GM12864 (cell line): ENCODE results near the gene IL21R.

Experiments
- DNase-seq: peaks from one replicate; pipeline ENCODE4 v3.0.0-alpha.2; 2011; ENCODE audit warnings: low read depth
- H3K4me3 ChIP-seq: 2 replicates; pipeline ENCODE4 v1.5.1; 2011; ENCODE audit warnings: mild to moderate bottlenecking, low read depth, low read length, control low read depth
- TF ChIP-seq, protein P1 (sequence below): IDR thresholded peaks from 2 replicates; pipeline ENCODE4 v1.5.1; 2011; ENCODE audit warnings: low read depth, mild to moderate bottlenecking, moderate library complexity, low read length, control low read depth, inconsistent platforms; ENCODE audit errors: missing control alignments

The IL21R gene

DNA sequence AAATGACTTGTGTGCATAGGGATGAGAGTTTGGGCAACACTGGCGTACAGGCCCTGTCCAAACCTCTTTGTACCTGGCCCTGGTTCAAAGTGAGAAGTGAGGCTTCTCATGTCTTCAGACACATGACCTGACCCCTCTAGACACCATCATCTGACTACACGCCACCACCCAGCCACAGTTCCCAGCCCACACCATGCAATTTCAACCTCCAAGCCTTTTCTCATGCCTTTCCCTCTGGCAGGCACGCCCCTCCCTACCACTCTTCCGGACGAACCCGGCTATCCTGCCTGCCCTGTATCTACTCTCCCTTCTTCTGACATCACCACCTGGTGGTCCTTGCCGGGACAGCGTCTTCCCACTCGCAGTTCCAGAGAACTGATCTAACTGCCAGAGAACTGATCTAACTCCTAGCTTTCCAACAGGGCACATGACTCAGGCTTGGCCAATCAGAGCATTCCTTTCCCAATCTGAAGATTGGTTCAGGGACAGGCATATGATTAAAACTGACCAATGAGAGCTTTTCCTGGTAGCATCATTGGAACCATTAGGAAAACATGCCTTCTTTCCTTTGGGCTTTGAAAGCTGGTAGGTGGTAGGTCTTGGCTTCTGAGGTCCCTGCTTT lies 27.1 kb upstream of the IL21R start:
- peak overlapping the region; percentile 59 for H3K4me3 ChIP-seq
- no peak for DNase-seq
- TF ChIP-seq, protein P1, sequence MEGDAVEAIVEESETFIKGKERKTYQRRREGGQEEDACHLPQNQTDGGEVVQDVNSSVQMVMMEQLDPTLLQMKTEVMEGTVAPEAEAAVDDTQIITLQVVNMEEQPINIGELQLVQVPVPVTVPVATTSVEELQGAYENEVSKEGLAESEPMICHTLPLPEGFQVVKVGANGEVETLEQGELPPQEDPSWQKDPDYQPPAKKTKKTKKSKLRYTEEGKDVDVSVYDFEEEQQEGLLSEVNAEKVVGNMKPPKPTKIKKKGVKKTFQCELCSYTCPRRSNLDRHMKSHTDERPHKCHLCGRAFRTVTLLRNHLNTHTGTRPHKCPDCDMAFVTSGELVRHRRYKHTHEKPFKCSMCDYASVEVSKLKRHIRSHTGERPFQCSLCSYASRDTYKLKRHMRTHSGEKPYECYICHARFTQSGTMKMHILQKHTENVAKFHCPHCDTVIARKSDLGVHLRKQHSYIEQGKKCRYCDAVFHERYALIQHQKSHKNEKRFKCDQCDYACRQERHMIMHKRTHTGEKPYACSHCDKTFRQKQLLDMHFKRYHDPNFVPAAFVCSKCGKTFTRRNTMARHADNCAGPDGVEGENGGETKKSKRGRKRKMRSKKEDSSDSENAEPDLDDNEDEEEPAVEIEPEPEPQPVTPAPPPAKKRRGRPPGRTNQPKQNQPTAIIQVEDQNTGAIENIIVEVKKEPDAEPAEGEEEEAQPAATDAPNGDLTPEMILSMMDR, result peak; percentile 42

DNA sequence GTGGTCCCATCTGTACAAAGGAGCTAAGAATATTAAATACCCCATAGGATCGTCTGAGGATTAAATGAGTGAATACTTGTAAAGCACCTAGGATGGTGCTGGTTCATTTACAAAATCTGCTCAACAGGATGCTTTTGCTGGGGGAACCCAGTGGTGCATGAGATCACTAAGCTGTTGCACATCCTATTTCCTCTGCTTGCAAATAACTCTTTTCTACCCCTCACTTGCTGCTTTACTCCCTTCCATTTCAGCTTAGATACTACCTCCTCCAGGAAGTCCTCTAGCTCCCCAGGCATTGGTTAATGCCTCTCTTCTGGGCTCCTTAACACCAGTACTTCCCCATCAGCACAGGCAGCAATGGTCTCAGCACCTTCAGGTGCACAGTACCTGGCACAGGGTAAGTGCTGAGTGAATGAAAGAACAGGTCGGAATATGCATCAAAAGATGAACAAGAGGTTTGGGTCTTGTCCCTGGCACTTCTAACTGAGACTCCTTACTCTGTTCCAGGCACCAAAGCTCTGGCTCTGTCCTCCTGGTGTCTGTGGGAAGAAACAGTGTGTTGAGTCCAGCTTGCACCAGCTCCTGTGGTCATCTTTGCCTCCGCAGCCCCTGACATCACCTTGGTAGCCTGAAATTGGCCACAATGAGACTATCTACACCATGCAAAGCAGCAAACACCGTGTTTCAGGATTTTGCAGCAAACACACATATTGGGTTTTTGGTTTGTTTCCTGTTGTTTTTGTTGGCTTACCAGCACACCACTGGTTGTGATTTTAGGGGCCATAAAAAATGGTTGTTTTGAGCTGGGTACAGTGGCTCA lies 24.1 kb upstream of the IL21R start:
- TF ChIP-seq, protein P1, result no peak

DNA sequence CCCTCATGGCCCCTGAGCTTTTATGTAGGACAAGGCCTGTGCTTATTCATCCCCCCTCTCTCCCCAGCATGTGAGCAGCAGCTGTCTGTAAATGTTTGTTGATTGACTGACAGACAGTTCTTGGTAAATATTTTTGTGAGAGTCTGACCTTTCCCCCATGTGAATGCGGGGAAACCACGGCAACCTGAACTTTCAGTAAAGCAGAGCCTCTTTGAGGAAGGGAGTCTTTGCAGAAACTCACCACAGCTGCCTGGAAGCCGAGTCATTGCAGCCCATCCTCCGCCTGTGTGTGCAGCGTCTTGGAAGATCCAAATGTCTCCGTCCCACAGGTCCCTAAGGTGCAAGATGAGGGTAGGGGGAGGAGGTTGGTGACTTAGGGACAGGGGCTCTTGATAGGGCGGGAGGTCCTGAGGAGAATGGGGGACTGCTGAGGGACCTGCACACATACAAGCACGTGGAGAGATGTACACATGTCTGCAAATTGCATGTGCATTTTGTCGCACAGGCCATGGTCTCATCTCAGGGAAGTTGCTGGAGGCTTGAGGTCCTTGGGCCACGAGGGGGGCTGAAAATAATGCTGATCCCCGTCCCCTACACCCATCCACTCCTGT lies 23.0 kb upstream of the IL21R start:
- TF ChIP-seq, protein P1, result no peak
- no peak for DNase-seq
- no peak overlapping the region for H3K4me3 ChIP-seq

More for the DNA sequence above, 24.1 kb upstream of the IL21R start:
- peak; percentile 82 for DNase-seq
- H3K4me3 ChIP-seq, result no peak overlapping the region

DNA sequence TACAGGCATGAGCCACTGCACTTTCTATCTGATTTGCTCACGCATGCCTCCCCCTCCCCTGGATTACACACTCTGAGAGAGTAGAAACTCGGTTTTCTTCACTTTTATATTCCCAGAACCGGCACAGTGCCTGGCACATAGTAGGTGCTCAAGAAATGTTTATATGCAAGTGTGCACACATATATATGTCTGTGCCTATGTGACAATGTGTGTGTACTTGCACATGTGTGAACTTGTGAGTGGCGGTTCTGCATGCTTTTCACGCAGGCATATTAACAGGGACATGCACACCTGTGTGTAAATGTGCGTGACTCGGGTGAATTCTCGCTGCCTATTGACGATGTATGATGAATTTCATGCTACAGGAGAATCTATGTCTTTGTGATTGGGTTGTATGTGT lies 22.1 kb upstream of the IL21R start:
- TF ChIP-seq, protein P1, result no peak
- H3K4me3 ChIP-seq, result no peak overlapping the region
- DNase-seq, result no peak

DNA sequence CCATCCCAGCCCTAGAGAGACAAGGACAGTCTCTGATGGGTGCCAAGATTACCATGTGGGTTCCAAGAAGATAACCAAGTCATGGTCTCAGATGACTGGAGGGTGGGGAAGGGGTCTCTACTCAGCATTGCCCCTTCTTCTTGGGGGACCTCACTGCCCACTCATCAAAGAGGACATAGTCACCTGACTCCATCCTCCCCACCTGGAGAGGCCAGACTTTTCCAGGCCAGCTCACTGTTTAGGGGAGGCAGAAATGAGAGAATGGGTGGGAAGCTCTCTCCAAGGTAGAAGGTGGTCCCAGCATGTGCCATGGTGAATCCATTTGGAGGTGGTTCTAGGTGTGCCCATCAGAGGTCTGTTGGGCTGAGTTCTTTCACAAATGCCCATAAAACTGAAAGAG lies 20.7 kb upstream of the IL21R start:
- TF ChIP-seq, protein P1, result no peak
- DNase-seq, result no peak
- H3K4me3 ChIP-seq, result no peak overlapping the region

DNA sequence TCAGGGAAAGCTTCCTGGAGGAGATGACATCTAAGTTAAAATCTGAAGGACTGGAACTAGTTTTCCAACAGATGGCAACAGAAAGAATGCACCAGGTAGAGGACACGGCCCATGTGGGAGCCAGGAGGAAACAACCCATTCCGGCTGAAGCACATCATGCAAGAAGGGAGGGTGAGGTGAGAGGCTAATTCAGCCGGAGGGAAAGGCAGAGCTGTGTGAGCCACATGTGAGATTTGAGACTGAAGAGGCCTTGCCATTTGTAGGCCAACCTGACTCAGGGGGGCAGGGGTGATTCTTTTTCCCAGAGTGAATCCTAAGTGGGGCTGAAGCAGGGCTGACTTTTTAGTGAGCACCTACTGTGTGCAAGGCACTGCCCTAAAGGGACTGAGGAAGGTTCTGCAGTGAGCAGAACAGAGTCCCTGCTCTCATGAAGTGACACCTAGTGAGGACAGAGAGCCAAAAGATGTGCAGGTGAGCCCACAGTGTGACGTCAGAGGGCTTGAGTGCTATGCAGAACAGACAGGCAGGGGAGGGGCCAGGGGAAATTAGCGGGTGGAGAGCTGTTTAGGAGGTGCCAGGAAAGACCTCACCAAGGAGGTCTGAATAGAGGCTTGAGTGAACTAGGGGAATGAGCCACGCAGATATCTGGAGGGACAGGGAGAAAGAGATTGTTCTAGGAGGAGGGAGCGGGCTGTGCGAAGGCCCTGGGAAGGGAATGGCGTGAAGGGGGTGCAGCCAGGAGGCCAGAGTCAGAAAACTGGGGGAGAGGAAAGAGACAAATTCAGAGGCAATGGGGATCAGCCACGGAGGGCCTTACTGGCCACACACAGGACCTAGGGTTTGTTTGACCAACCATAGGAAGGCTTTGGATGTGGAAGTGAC lies 19.8 kb upstream of the IL21R start:
- H3K4me3 ChIP-seq, result no peak overlapping the region
- DNase-seq, result no peak
- TF ChIP-seq, protein P1, result no peak
